ENCODE data around the gene OBP2B. TPM values are rescaled to one million over a fixed set of nuclear protein-coding genes. Genes with fewer than 3 reads are reported as not detected.
"Not testable (repeated sequence)": the region's sequence is repeated elsewhere in the genome, so short reads cannot be mapped to it uniquely, and the experiment has no call there.

OBP2B gene
- total RNA-seq, 1 experiment from 2014 or later, result not detected

GRCh38 chr9:133202688-133203453 lies 6.2 kb downstream of the OBP2B start:
- no peak for DNase-seq (ENCODE audit: low read depth)

- DNase-seq (ENCODE audit: low read depth), result no peak
Observed at GRCh38 chr9:133202145-133202513, 6.9 kb downstream of the OBP2B start.

GRCh38 chr9:133201424-133202144 lies 7.5 kb downstream of the OBP2B start:
- DNase-seq (ENCODE audit: low read depth), result no peak

GRCh38 chr9:133200631-133201030 lies 8.4 kb downstream of the OBP2B start:
- no peak for DNase-seq (ENCODE audit: low read depth)

- no peak for DNase-seq (ENCODE audit: low read depth)
Observed at GRCh38 chr9:133199648-133200321, 9.3 kb downstream of the OBP2B start.

- no peak for DNase-seq (ENCODE audit: low read depth)
Observed at GRCh38 chr9:133195029-133195428, 14.0 kb downstream of the OBP2B start.

GRCh38 chr9:133194597-133194996 lies 14.5 kb downstream of the OBP2B start:
- DNase-seq (ENCODE audit: low read depth), result no peak

GRCh38 chr9:133191989-133192388 lies 17.1 kb downstream of the OBP2B start:
- DNase-seq (ENCODE audit: low read depth), result no peak

GRCh38 chr9:133189826-133190225 lies 19.2 kb downstream of the OBP2B start:
- no peak for DNase-seq (ENCODE audit: low read depth)

GRCh38 chr9:133188843-133189180 lies 20.2 kb downstream of the OBP2B start:
- no peak for DNase-seq (ENCODE audit: low read depth)

GRCh38 chr9:133188006-133188842 lies 20.8 kb downstream of the OBP2B start:
- DNase-seq (ENCODE audit: low read depth), result peak; percentile 24

- DNase-seq (ENCODE audit: low read depth), result no peak
Observed at GRCh38 chr9:133187561-133188005, 21.5 kb downstream of the OBP2B start.

- DNase-seq (ENCODE audit: low read depth), result no peak
Observed at GRCh38 chr9:133186736-133187135, 22.3 kb downstream of the OBP2B start.

GRCh38 chr9:133184971-133185370 lies 24.1 kb downstream of the OBP2B start:
- DNase-seq (ENCODE audit: low read depth), result peak; percentile 72

GRCh38 chr9:133182151-133182550 lies 26.9 kb downstream of the OBP2B start:
- DNase-seq (ENCODE audit: low read depth), result no peak

- no peak for DNase-seq (ENCODE audit: low read depth)
Observed at GRCh38 chr9:133181561-133181960, 27.5 kb downstream of the OBP2B start.

GRCh38 chr9:133180953-133181352 lies 28.1 kb downstream of the OBP2B start:
- DNase-seq (ENCODE audit: low read depth), result no peak

- no peak for DNase-seq (ENCODE audit: low read depth)
Observed at GRCh38 chr9:133173056-133173455, 36.0 kb downstream of the OBP2B start.

GRCh38 chr9:133171161-133171961 lies 37.7 kb downstream of the OBP2B start:
- no peak for DNase-seq (ENCODE audit: low read depth)

- no peak for DNase-seq (ENCODE audit: low read depth)
Observed at GRCh38 chr9:133170716-133171115, 38.3 kb downstream of the OBP2B start.

- DNase-seq (ENCODE audit: low read depth), result not testable (repeated sequence)
Observed at GRCh38 chr9:133169687-133170086, 39.4 kb downstream of the OBP2B start.

Data from HT1080 (cell line).